HepG2 (cell line): ENCODE measurements around the gene COL13A1. TPM values are rescaled to one million over a fixed set of nuclear protein-coding genes. Genes with fewer than 3 reads are reported as not detected.

Experiments used
- ATAC-seq: fragments of 200-7000 bp; cut with Tn5 transposase; 3 replicates; pipeline ENCODE4 v1.9.1; 2020; ENCODE audit warnings: mild to moderate bottlenecking, moderate library complexity
- BruUV-seq: library from RNA; stranded (reverse); fragments of 400-500 nt; replicated peaks from 2 replicates; lab custom pipeline; 2021; lab: Mats Ljungman, UMichigan
- CTCF ChIA-PET: fragments of 300-600 bp; formaldehyde crosslinking; extraction: SDS; loops from one replicate; lab custom pipeline; 2021; ENCODE audit warnings: low total read pairs, inconsistent platforms, low intra/inter-chr PET ratio; lab: Yijun Ruan, JAX
- POLR2A ChIA-PET: fragments of 350-600 bp; sonication (Branson Sonifier 250); formaldehyde crosslinking; loops from one replicate; lab custom pipeline; 2020; ENCODE audit warnings: antibody characterized with exemption, inconsistent platforms; lab: Yijun Ruan, JAX
- DNase-seq: peaks from one replicate; pipeline ENCODE4 v3.0.0-alpha.2; 2015; ENCODE audit warnings: low spot score
- FAIRE-seq: peaks from 3 replicates; lab custom pipeline; 2011; peaks lifted over from hg19 to GRCh38; lab: Jason Lieb, UNC
- H2AFZ ChIP-seq: one replicate; pipeline ENCODE4 v1.6.1; 2011; ENCODE audit warnings: low read length, inconsistent platforms
- H3K27ac ChIP-seq: fragments of 300-600 bp; 3 replicates; pipeline ENCODE4 v1.8.0; 2011; ENCODE audit warnings: mixed run types, mild to moderate bottlenecking, mixed read lengths, low read length, inconsistent platforms; ENCODE audit not compliant: insufficient read depth; ENCODE audit errors: extremely low read length
- H3K27me3 ChIP-seq, 2 experiments: fragments of 200-600 bp in 1 of 2; 2 replicates in 1 of 2; 3 replicates in 1 of 2; pipeline versions ENCODE4 v1.6.0 to v1.8.0; 2011; ENCODE audit warnings: low read length in 2 of 2, mild to moderate bottlenecking in 2 of 2, moderate library complexity in 2 of 2, inconsistent platforms in 1 of 2; ENCODE audit not compliant: insufficient read depth in 2 of 2, control insufficient read depth in 1 of 2
- H3K36me3 ChIP-seq, 2 experiments: fragments of 200-600 bp in 1 of 2; replicated peaks in 1 of 2; 2 replicates in 1 of 2; 3 replicates in 1 of 2; pipeline versions ENCODE4 v1.5.1 to v1.8.0; 2011; ENCODE audit warnings: low read length in 2 of 2, inconsistent platforms in 1 of 2; ENCODE audit not compliant: insufficient read depth in 2 of 2, control insufficient read depth in 1 of 2
- H3K4me1 ChIP-seq: 2 replicates; pipeline ENCODE4 v1.5.1; 2012; ENCODE audit warnings: low read length, inconsistent platforms; ENCODE audit not compliant: insufficient read depth
- H3K4me2 ChIP-seq: 2 replicates; pipeline ENCODE4 v1.6.0; 2011; ENCODE audit warnings: low read depth, low read length, inconsistent platforms
- H3K4me3 ChIP-seq, 3 experiments: fragments of 200-600 bp in 1 of 3; sonication (generic), shearing (Covaris generic) in 1 of 3; replicated peaks in 1 of 3; 2 replicates each; pipeline ENCODE4 v1.5.1; 2011 to 2016; ENCODE audit warnings: low read length in 3 of 3, inconsistent platforms in 2 of 3, low read depth in 2 of 3, mild to moderate bottlenecking in 2 of 3, control low read depth in 1 of 3, mixed read lengths in 1 of 3; ENCODE audit not compliant: insufficient read depth in 1 of 3
- H3K79me2 ChIP-seq: one replicate; pipeline ENCODE4 v1.6.1; 2011; ENCODE audit warnings: low read length, inconsistent platforms; ENCODE audit not compliant: insufficient read depth
- H3K9ac ChIP-seq: 2 replicates; pipeline ENCODE4 v1.6.0; 2011; ENCODE audit warnings: mild to moderate bottlenecking, low read depth, low read length, inconsistent platforms; ENCODE audit not compliant: insufficient read depth
- H3K9me3 ChIP-seq: 2 replicates; pipeline ENCODE4 v1.5.1; 2012; ENCODE audit warnings: mild to moderate bottlenecking, low read length
- H4K20me1 ChIP-seq: 2 replicates; pipeline ENCODE4 v1.6.0; 2011; ENCODE audit warnings: inconsistent platforms, mild to moderate bottlenecking, low read length, moderate library complexity; ENCODE audit not compliant: insufficient read depth
- ATM ChIP-seq: fragments of 450-650 bp; IDR thresholded peaks from 2 replicates; pipeline ENCODE4 v1.7.1; 2017; ENCODE audit warnings: mild to moderate bottlenecking, borderline replicate concordance
- CCAR2 ChIP-seq: fragments of 200-400 bp; formaldehyde crosslinking; optimal IDR thresholded peaks from 2 replicates; pipeline ENCODE3; 2018; ENCODE audit warnings: low read depth, mild to moderate bottlenecking, low read length, moderate library complexity
- CENPX ChIP-seq: sonication (generic); formaldehyde crosslinking; IDR thresholded peaks from 2 replicates; pipeline ENCODE4 v1.9.0; 2021; ENCODE audit warnings: mild to moderate bottlenecking, missing genetic modification reagents, moderate library complexity
- CTCF ChIP-seq: sonication (generic); formaldehyde crosslinking; IDR thresholded peaks from 2 replicates; pipeline ENCODE4 v1.5.0; 2020; ENCODE audit warnings: mild to moderate bottlenecking, missing genetic modification reagents, moderate library complexity
- PRDM4 ChIP-seq: sonication (generic); formaldehyde crosslinking; IDR thresholded peaks from 2 replicates; pipeline ENCODE4 v1.9.0; 2021; ENCODE audit warnings: missing genetic modification reagents, borderline replicate concordance
- ZBTB20 ChIP-seq: sonication (generic); formaldehyde crosslinking; IDR thresholded peaks from 2 replicates; pipeline ENCODE4 v1.8.1; 2023; ENCODE audit warnings: missing genetic modification reagents, low read depth, mild to moderate bottlenecking, borderline replicate concordance
- ZNF441 ChIP-seq: sonication (generic); formaldehyde crosslinking; IDR thresholded peaks from 2 replicates; pipeline ENCODE4 v1.7.0; 2021; ENCODE audit warnings: missing genetic modification reagents, borderline replicate concordance
- WGBS: methylation state at CpG from one replicate; pipeline ENCODE4 v1.1.6; 2017; ENCODE audit warnings: low lambda C conversion rate; 5-methylcytosine and 5-hydroxymethylcytosine counted together
- in situ Hi-C: cut with HindIII; loops from 2 replicates; pipeline ENCODE4 v1.10.0; 2017; ENCODE audit warnings: low pct_unique_long_range_greater_than_20kb; ENCODE audit not compliant: extremely low pct_ligation_motif_present
- intact Hi-C: fragments of 100-400 bp; cut with micrococcal nuclease; formaldehyde crosslinking; loops from one replicate; pipeline ENCODE4 v1.10.0; 2022; ENCODE audit not compliant: unreplicated experiment
- polyA plus RNA-seq, 8 experiments: library from polyadenylated mRNA; depleted of rRNA in 3 of 8; stranded (reverse) in 7 of 8; unstranded in 1 of 8; fragments of >200 nt; fragmentation: Illumina TruSeq in 4 of 8; extraction: Trizol in 4 of 8; gene quantifications; 2 replicates each; pipeline versions ENCODE4 v1.2.1 to v1.2.3, GENCODE V29; 2011 to 2016; ENCODE audit warnings: low read depth in 4 of 8, missing spikeins in 1 of 8, mixed read lengths in 1 of 8; ENCODE audit not compliant: insufficient read depth in 1 of 8
- total RNA-seq, 5 experiments: library from RNA; depleted of rRNA; stranded (reverse); fragments of >200 nt; fragmentation: Illumina TruSeq; extraction: Trizol; gene quantifications; 2 replicates each; pipeline ENCODE4 v1.2.3, GENCODE V29; 2016; ENCODE audit warnings: low read depth in 1 of 5
- TF ChIP-seq, protein P1 (sequence below): sonication (generic); formaldehyde crosslinking; IDR thresholded peaks from 2 replicates; pipeline ENCODE4 v1.8.1; 2023; ENCODE audit warnings: mild to moderate bottlenecking, missing genetic modification reagents, borderline replicate concordance
- TF ChIP-seq, protein P2 (sequence below): sonication (generic); formaldehyde crosslinking; IDR thresholded peaks from 2 replicates; pipeline ENCODE4 v1.5.0; 2020; ENCODE audit warnings: mild to moderate bottlenecking, missing genetic modification reagents
- TF ChIP-seq, protein P3 (sequence below): sonication (generic); formaldehyde crosslinking; IDR thresholded peaks from 2 replicates; pipeline ENCODE4 v1.8.0; 2022; ENCODE audit warnings: mild to moderate bottlenecking, missing genetic modification reagents, moderate library complexity

The COL13A1 gene
- total and polyA plus RNA-seq, 2 of the 13 experiments (the other 11 are each of a cell fraction or from before 2014, with no cell fraction given): 0.07 TPM; not detected in 1

GRCh38 chr10:69786791-69787190 lies 14.9 kb upstream of the COL13A1 start:
- WGBS: 0% methylated on average over 1 of the region's 1 CpG
- DNase-seq: no peak
- H3K4me1 ChIP-seq: no peaks in the 10 kb centered on the region
- H2AFZ ChIP-seq: no peak overlapping the region
- 0 out of 5 replicates have a peak, but pooled peaks cover 2 to 5% of the 10 kb centered on the region in 2 experiments for H3K27me3 ChIP-seq
- in situ Hi-C loops (no loop called here), intact Hi-C loops (no loop called here)
- ChIA-PET POLR2A (no interaction called here), CTCF (no interaction called here)
- no TSS peak for BruUV-seq
- H3K9me3 ChIP-seq: no peaks in the 10 kb centered on the region
- no peak for ATAC-seq
- H3K4me2 ChIP-seq: no peak overlapping the region
- TF ChIP-seq, protein P1, sequence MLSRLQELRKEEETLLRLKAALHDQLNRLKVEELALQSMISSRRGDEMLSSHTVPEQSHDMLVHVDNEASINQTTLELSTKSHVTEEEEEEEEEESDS: no peak
- TF ChIP-seq CCAR2 (no peak), CTCF (peak; percentile 30)
- no peak for FAIRE-seq
- H3K27ac ChIP-seq: no peak overlapping the region
- H3K36me3 ChIP-seq: no peaks in the 10 kb centered on the region
- H3K79me2 ChIP-seq: no peaks in the 10 kb centered on the region
- no peaks in the 10 kb centered on the region for H4K20me1 ChIP-seq
- no peak overlapping the region for H3K4me3 ChIP-seq
- H3K9ac ChIP-seq: no peak overlapping the region

- no peak for FAIRE-seq
- no peak for DNase-seq
- Histone ChIP-seq H3K27me3 (peaks cover 2 to 5% of the 10 kb centered on the region in 2 experiments; a peak in 1 of 5 replicates), H3K9ac (no peak overlapping the region), H3K79me2 (no peaks in the 10 kb centered on the region), H3K4me1 (no peaks in the 10 kb centered on the region), H3K36me3 (no peaks in the 10 kb centered on the region), H3K4me3 (no peak overlapping the region), H2AFZ (no peak overlapping the region), H4K20me1 (no peaks in the 10 kb centered on the region), H3K27ac (no peak overlapping the region), H3K9me3 (no peaks in the 10 kb centered on the region), H3K4me2 (no peak overlapping the region)
- intact Hi-C loops: no loop called here
- 0% methylated on average over 5 of the region's 6 CpGs for WGBS
- ATAC-seq: no peak
- in situ Hi-C loops: no loop called here
- no TSS peak for BruUV-seq
- ChIA-PET CTCF (no interaction called here), POLR2A (no interaction called here)
- TF ChIP-seq, protein P2, sequence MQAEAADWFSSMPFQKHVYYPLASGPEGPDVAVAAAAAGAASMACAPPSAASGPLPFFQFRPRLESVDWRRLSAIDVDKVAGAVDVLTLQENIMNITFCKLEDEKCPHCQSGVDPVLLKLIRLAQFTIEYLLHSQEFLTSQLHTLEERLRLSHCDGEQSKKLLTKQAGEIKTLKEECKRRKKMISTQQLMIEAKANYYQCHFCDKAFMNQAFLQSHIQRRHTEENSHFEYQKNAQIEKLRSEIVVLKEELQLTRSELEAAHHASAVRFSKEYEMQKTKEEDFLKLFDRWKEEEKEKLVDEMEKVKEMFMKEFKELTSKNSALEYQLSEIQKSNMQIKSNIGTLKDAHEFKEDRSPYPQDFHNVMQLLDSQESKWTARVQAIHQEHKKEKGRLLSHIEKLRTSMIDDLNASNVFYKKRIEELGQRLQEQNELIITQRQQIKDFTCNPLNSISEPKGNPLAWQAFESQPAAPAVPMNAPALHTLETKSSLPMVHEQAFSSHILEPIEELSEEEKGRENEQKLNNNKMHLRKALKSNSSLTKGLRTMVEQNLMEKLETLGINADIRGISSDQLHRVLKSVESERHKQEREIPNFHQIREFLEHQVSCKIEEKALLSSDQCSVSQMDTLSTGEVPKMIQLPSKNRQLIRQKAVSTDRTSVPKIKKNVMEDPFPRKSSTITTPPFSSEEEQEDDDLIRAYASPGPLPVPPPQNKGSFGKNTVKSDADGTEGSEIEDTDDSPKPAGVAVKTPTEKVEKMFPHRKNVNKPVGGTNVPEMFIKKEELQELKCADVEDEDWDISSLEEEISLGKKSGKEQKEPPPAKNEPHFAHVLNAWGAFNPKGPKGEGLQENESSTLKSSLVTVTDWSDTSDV (CRISPR knock-in tag): no peak
- no peak for TF ChIP-seq ZNF441 (CRISPR knock-in tag)
- TF ChIP-seq ZBTB20 (CRISPR knock-in tag): no peak
- no peak for TF ChIP-seq ATM
- no peak for TF ChIP-seq CENPX
- TF ChIP-seq PRDM4 (CRISPR knock-in tag): no peak
- TF ChIP-seq, protein P3, sequence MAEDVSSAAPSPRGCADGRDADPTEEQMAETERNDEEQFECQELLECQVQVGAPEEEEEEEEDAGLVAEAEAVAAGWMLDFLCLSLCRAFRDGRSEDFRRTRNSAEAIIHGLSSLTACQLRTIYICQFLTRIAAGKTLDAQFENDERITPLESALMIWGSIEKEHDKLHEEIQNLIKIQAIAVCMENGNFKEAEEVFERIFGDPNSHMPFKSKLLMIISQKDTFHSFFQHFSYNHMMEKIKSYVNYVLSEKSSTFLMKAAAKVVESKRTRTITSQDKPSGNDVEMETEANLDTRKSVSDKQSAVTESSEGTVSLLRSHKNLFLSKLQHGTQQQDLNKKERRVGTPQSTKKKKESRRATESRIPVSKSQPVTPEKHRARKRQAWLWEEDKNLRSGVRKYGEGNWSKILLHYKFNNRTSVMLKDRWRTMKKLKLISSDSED (CRISPR knock-in tag): no peak
Observed at GRCh38 chr10:69787681-69788080, 14.0 kb upstream of the COL13A1 start.
